SK-N-SH (cell line): ENCODE results near the gene CD83. TPM values are rescaled to one million over a fixed set of nuclear protein-coding genes. Genes with fewer than 3 reads are reported as not detected.

ENCODE experiments used
- CTCF ChIA-PET: fragments of 300-600, 350-600 bp; formaldehyde crosslinking; extraction: SDS; loops from one replicate; lab custom pipeline; 2021; lab: Yijun Ruan, JAX
- POLR2A ChIA-PET: fragments of 350-600 bp; sonication (Branson Sonifier 250); formaldehyde crosslinking; extraction: SDS; loops from one replicate; lab custom pipeline; 2020; ENCODE audit warnings: antibody characterized with exemption, inconsistent platforms; lab: Yijun Ruan, JAX
- DNase-seq: peaks from one replicate; pipeline ENCODE4 v3.0.0; 2012
- H2AFZ ChIP-seq: fragments of 200-600 bp; sonication (generic); 2 replicates; pipeline ENCODE4 v1.8.1; 2016; ENCODE audit warnings: antibody characterized with exemption, mild to moderate bottlenecking, low read depth
- H3F3A ChIP-seq: fragments of 200-600 bp; sonication (generic); replicated peaks from 2 replicates; pipeline ENCODE3; 2016; ENCODE audit warnings: antibody characterized with exemption, mild to moderate bottlenecking; ENCODE audit not compliant: insufficient read depth
- H3K27ac ChIP-seq, 2 experiments: fragments of 200-500 bp in 1 of 2; fragments of 200-600 bp in 1 of 2; sonication (Bioruptor generic) in 1 of 2; sonication (generic), shearing (Covaris generic) in 1 of 2; 2 replicates each; pipeline versions ENCODE4 v1.5.1 to v1.6.1; 2014 to 2016; ENCODE audit warnings: low read depth in 2 of 2, inconsistent platforms in 1 of 2, low read length in 1 of 2, mild to moderate bottlenecking in 1 of 2, mixed read lengths in 1 of 2
- H3K27me3 ChIP-seq: fragments of 200-600 bp; sonication (generic), shearing (Covaris generic); 2 replicates; pipeline ENCODE4 v1.6.1; 2016; ENCODE audit warnings: mixed run types; ENCODE audit not compliant: insufficient read depth
- H3K36me3 ChIP-seq, 2 experiments: fragments of 200-500 bp in 1 of 2; fragments of 200-600 bp in 1 of 2; sonication (Bioruptor generic) in 1 of 2; sonication (generic) in 1 of 2; replicated peaks in 1 of 2; 2 replicates each; pipeline versions ENCODE3 to v1.5.1; 2014 to 2016; ENCODE audit warnings: low read length in 1 of 2, mild to moderate bottlenecking in 1 of 2; ENCODE audit not compliant: insufficient read depth in 2 of 2, control insufficient read depth in 1 of 2
- H3K4me1 ChIP-seq, 2 experiments: fragments of 200-500 bp in 1 of 2; fragments of 200-600 bp in 1 of 2; sonication (Bioruptor generic) in 1 of 2; sonication (generic), shearing (Covaris generic) in 1 of 2; 2 replicates each; pipeline versions ENCODE4 v1.5.1 to v1.6.1; 2014 to 2016; ENCODE audit warnings: low read depth in 1 of 2, low read length in 1 of 2, mixed run types in 1 of 2; ENCODE audit not compliant: insufficient read depth in 2 of 2, control insufficient read depth in 1 of 2
- H3K4me2 ChIP-seq: fragments of 200-600 bp; sonication (generic), shearing (Covaris generic); 2 replicates; pipeline ENCODE4 v1.6.1; 2017; ENCODE audit warnings: mixed run types
- H3K4me3 ChIP-seq, 2 experiments: fragments of 200-500 bp in 1 of 2; fragments of 200-600 bp in 1 of 2; sonication (Bioruptor generic) in 1 of 2; sonication (generic), shearing (Covaris generic) in 1 of 2; 2 replicates each; pipeline versions ENCODE4 v1.5.1 to v1.8.1; 2014 to 2016; ENCODE audit warnings: low read depth in 2 of 2, inconsistent platforms in 1 of 2, low read length in 1 of 2, mild to moderate bottlenecking in 1 of 2, mixed read lengths in 1 of 2, moderate library complexity in 1 of 2
- H3K79me2 ChIP-seq: fragments of 200-600 bp; sonication (generic); 2 replicates; pipeline ENCODE4 v1.8.1; 2017; ENCODE audit warnings: mild to moderate bottlenecking; ENCODE audit not compliant: insufficient read depth
- H3K9ac ChIP-seq: fragments of 200-600 bp; sonication (generic); 2 replicates; pipeline ENCODE4 v1.6.1; 2017; ENCODE audit warnings: mixed run types
- H3K9me2 ChIP-seq: fragments of 200-600 bp; sonication (generic); 2 replicates; pipeline ENCODE4 v1.6.1; 2017; ENCODE audit warnings: mixed run types
- H3K9me3 ChIP-seq: fragments of 200-600 bp; sonication (generic); 2 replicates; pipeline ENCODE4 v1.6.1; 2017; ENCODE audit warnings: mixed run types, mild to moderate bottlenecking, moderate library complexity
- H4K20me1 ChIP-seq: fragments of 200-600 bp; sonication (generic); 2 replicates; pipeline ENCODE4 v1.6.1; 2017; ENCODE audit warnings: mild to moderate bottlenecking, mixed run types; ENCODE audit not compliant: insufficient read depth
- FOSL2 ChIP-seq: IDR thresholded peaks from 2 replicates; pipeline ENCODE4 v1.4.0; 2012; ENCODE audit warnings: low read depth, mild to moderate bottlenecking, moderate library complexity, borderline replicate concordance
- FOXJ3 ChIP-seq: sonication (generic); formaldehyde crosslinking; IDR thresholded peaks from 2 replicates; pipeline ENCODE4 v1.5.1; 2020; ENCODE audit warnings: mild to moderate bottlenecking, missing genetic modification reagents
- GABPA ChIP-seq: IDR thresholded peaks from 2 replicates; pipeline ENCODE4 v1.4.0; 2012; ENCODE audit warnings: low read depth, mild to moderate bottlenecking
- MAX ChIP-seq: IDR thresholded peaks from 2 replicates; pipeline ENCODE4 v1.4.0; 2012; ENCODE audit warnings: low read depth
- MXI1 ChIP-seq: IDR thresholded peaks from 2 replicates; pipeline ENCODE4 v1.6.1; 2012; ENCODE audit warnings: mild to moderate bottlenecking, low read depth, low read length, improper control_type of control experiment
- PBX3 ChIP-seq: IDR thresholded peaks from 2 replicates; pipeline ENCODE4; 2012
- POLR2AphosphoS5 ChIP-seq: IDR thresholded peaks from 2 replicates; pipeline ENCODE4 v1.6.1; 2012; ENCODE audit warnings: low read depth, low read length
- REST ChIP-seq: IDR thresholded peaks from 2 replicates; pipeline ENCODE4 v1.6.1; 2012; ENCODE audit warnings: mild to moderate bottlenecking, low read depth, low read length, moderate library complexity
- RXRA ChIP-seq: IDR thresholded peaks from 2 replicates; pipeline ENCODE4 v1.4.0; 2012; ENCODE audit warnings: low read depth, mild to moderate bottlenecking, borderline replicate concordance
- SIN3A ChIP-seq: IDR thresholded peaks from 2 replicates; pipeline ENCODE4 v1.6.1; 2012; ENCODE audit warnings: low read depth, mild to moderate bottlenecking, low read length, moderate library complexity, borderline replicate concordance
- SMC3 ChIP-seq: IDR thresholded peaks from 2 replicates; pipeline ENCODE4 v1.6.1; 2012; ENCODE audit warnings: low read depth, low read length, improper control_type of control experiment
- TCF12 ChIP-seq: IDR thresholded peaks from 2 replicates; pipeline ENCODE4 v1.4.0; 2012
- TEAD4 ChIP-seq: IDR thresholded peaks from 2 replicates; pipeline ENCODE4 v1.4.0; 2012; ENCODE audit warnings: mild to moderate bottlenecking, borderline replicate concordance; ENCODE audit not compliant: insufficient read depth
- USF1 ChIP-seq: IDR thresholded peaks from 2 replicates; pipeline ENCODE4 v1.4.0; 2012; ENCODE audit warnings: low read depth, borderline replicate concordance
- YY1 ChIP-seq: IDR thresholded peaks from 2 replicates; pipeline ENCODE4 v1.4.0; 2012; ENCODE audit warnings: low read depth, mild to moderate bottlenecking
- ZBTB33 ChIP-seq: IDR thresholded peaks from 2 replicates; pipeline ENCODE4 v1.4.0; 2012; ENCODE audit warnings: low read depth, borderline replicate concordance
- WGBS: methylation state at CpG from one replicate; pipeline ENCODE4 v1.1.6; 2017; ENCODE audit warnings: low lambda C conversion rate; 5-methylcytosine and 5-hydroxymethylcytosine counted together
- polyA plus RNA-seq, 3 experiments: library from polyadenylated mRNA; depleted of rRNA; stranded (reverse); fragments of >200 nt; gene quantifications; 2 replicates each; pipeline ENCODE4 v1.2.3, GENCODE V29; 2012

CD83 gene
- polyA plus RNA-seq, 1 of the 3 experiments (the other 2 are of a cell fraction) = 2.0 TPM

- Histone ChIP-seq H3F3A (no peaks in the 10 kb centered on the region), H3K4me3 (no peak overlapping the region), H3K9me2 (no peaks in the 10 kb centered on the region), H3K36me3 (no peaks in the 10 kb centered on the region), H3K9me3 (no peaks in the 10 kb centered on the region), H3K4me1 (no peaks in the 10 kb centered on the region), H3K4me2 (no peak overlapping the region), H3K27ac (no peak overlapping the region), H3K79me2 (no peaks in the 10 kb centered on the region), H3K9ac (no peak overlapping the region), H4K20me1 (no peaks in the 10 kb centered on the region), H2AFZ (no peak overlapping the region), H3K27me3 (no peaks in the 10 kb centered on the region)
- no peak for DNase-seq
- ChIA-PET POLR2A (no interaction called here), CTCF (interaction anchor here (0.8 to 3.2 kb wide), 2 partner anchors 14 to 172 kb away, joined by 4 to 15 read pairs; no protein-coding TSS in a partner anchor)
- WGBS = 95% methylated on average over 5 of the region's 5 CpGs
- no peak for TF ChIP-seq SMC3
- TF ChIP-seq POLR2AphosphoS5 = no peak
- TF ChIP-seq ZBTB33 = no peak
- TF ChIP-seq MAX = no peak
- TF ChIP-seq PBX3 = no peak
- no peak for TF ChIP-seq MXI1
- TF ChIP-seq FOXJ3 = no peak
Observed at GRCh38 chr6:14081126-14081525, 36.4 kb upstream of the CD83 start.

GRCh38 chr6:14082771-14083170, 34.8 kb upstream of the CD83 start:
- Histone ChIP-seq H3F3A (no peaks in the 10 kb centered on the region), H3K4me2 (no peak overlapping the region), H3K4me3 (no peak overlapping the region), H3K4me1 (no peaks in the 10 kb centered on the region), H3K9ac (no peak overlapping the region), H3K79me2 (no peaks in the 10 kb centered on the region), H3K36me3 (no peaks in the 10 kb centered on the region), H2AFZ (no peak overlapping the region), H3K27ac (no peak overlapping the region), H3K9me2 (no peaks in the 10 kb centered on the region), H3K27me3 (no peaks in the 10 kb centered on the region; the same call in 1 of the 2 replicates), H3K9me3 (no peaks in the 10 kb centered on the region), H4K20me1 (no peaks in the 10 kb centered on the region)
- POLR2A ChIA-PET = no interaction called here
- WGBS = 60% methylated on average over 3 of the region's 3 CpGs
- no peak for DNase-seq
- CTCF ChIA-PET = interaction anchor here (2.3 kb wide), 1 partner anchor 16 kb away, joined by 7 read pairs; no protein-coding TSS in a partner anchor
- TF ChIP-seq SIN3A (no peak), TCF12 (no peak), REST (no peak), YY1 (no peak), TEAD4 (no peak), SMC3 (no peak), FOSL2 (no peak), MAX (no peak), USF1 (no peak), GABPA (no peak), FOXJ3 (no peak), ZBTB33 (no peak), RXRA (no peak)
